Astrocyte (in vitro differentiated cells and primary cell): ENCODE measurements around the gene LIPG.

Source experiments
- CTCF ChIP-seq: IDR thresholded peaks from 2 replicates; pipeline ENCODE4 v1.5.1; 2011; ENCODE audit warnings: low read depth, mild to moderate bottlenecking, inconsistent platforms, low read length, moderate library complexity; ENCODE audit not compliant: insufficient read depth
- EZH2 ChIP-seq: IDR thresholded peaks from 2 replicates; pipeline ENCODE4 v1.6.1; 2012; ENCODE audit warnings: mild to moderate bottlenecking, low read length, inconsistent platforms; ENCODE audit not compliant: insufficient read depth

GRCh38 chr18:49617329-49617695 lies 55.5 kb downstream of the LIPG start:
- TF ChIP-seq EZH2, result no peak
- TF ChIP-seq CTCF, result no peak
